ENCODE data around the gene MGLL.

The MGLL gene

GRCh38 chr3:127809211-127809610 lies 13.1 kb downstream of the MGLL start:
- no peak for DNase-seq

DNA sequence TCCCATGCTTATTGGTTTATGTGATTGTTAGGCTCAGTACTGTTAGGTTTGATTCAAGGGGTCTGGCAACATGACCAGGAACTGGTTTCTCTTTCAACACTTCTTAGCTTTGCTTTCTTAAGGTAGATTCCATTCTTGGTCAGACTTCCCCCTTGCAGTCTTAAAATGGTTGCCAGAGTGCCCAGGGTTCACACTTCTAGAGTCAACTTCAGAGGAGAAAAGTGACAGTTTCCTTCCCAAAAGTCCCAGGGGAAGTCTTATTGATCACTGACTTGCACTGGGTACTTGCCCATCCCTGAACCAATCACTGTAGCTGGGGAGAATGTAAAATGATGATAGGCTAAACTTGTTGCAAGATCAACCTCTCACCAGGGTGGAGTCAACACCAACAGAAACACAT lies 14.1 kb downstream of the MGLL start:
- no peak for DNase-seq

DNA sequence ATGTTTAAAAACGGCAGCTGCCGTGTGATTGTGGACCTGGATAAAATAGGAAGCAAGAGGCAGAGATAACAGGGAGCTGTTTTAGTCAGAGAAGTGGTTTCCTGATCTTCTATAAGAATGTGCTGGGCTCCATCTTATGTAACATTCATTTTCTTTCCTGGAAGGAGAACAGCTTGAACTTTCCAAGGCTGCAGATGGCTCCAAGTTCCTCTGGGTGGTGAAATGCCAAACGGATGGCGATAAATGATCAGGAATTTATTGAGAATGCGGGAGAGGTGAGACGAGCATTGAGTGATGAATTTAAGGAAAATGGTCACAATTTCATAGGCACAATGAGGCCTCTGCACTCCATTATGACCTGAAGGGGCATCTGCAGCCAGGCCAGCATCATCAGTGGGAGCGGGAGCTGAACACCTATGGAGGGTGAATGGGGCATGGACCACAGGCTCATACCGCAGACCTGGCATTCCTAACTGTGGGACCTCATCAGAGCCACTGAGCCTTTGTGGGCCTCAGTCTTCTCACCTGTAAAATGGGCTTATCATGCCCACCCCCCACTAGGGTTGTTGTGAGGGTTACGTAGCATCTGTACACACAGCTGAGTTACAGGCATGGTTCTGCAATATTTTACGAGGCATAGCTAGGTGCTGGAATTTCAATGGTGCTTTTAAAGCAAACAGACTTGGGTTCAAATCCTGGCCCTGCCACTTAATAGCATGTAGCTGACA lies 17.1 kb downstream of the MGLL start:
- no peak for DNase-seq

DNA sequence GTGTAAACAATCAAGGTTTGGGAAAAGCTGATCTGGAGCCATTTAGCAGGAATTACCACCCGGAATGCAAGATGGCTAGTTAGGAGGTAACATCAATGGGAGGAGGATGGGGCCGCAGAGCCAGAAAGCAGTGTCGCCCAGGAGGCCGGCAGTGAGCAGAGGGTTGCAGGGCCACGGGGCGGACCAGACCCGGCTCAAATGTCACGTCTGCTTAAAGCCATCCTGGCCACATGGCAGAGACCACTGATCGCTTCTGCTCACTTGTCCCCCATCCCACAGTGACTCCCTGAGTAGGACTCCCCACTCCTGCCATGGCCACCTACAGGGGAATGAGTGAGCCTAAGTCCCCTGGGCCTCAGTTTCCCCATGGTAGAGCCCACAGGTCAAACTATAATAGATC lies 18.2 kb downstream of the MGLL start:
- DNase-seq = no peak

DNA sequence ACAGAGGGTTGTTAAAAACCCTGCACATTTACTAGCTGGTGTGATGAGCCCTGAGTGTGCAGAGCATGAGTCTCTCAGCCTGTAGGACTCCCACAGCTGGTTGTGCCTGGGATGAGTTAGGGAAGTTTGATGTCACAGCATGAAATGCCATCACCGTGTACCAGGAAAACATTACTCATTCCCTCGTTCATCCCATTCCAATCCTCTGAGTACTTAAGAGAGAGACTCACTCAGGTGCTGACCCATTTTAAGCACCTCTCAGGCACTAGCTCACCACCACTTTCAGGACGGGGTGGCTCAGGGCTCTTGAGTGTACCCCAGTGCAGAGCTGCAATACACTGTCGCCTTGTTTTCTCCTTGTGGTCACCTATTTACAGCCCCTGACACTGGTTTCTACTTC lies 18.7 kb downstream of the MGLL start:
- DNase-seq = peak; percentile 90

- no peak for DNase-seq
Measured at GRCh38 chr3:127802606-127803005, 19.7 kb downstream of the MGLL start.

GRCh38 chr3:127801731-127802313 lies 20.5 kb downstream of the MGLL start:
- DNase-seq = no peak

- DNase-seq = peak; percentile 32
Measured at GRCh38 chr3:127800508-127800907, 21.8 kb downstream of the MGLL start.

DNA sequence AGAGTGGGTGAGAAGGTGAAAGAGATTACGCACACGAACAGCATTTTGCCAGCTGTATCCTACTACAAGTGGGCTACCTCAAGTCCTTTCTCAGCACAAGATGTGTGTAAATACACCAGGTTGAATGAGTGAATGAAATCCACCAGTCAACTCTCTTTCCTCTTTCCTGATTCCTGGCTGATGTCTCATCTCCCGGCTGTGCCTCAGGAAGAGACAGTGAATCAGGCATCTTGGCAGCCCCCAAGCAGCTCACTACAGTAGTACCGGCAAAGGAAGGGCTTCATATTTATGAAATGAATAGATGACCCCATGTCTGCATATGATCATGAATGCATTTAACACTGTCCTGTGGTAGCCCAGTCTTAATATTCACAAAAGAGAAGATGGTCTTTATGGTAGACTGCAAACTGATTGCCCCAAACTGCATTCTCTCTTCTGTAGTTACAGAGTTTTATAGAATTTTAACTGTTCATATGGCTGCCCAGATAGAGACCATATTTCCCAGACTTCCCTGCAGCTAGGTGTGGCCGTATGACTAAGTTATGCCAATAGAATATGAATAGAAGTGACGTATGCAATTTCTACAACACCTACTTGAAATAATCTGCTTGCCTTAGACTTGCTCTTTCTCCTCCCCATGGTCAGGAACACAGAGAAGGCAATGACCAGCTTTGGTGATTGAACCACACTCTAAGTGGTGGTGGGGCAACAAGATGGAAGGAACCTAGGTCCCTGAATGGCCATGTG lies 22.7 kb downstream of the MGLL start:
- DNase-seq = peak; percentile 97

DNA sequence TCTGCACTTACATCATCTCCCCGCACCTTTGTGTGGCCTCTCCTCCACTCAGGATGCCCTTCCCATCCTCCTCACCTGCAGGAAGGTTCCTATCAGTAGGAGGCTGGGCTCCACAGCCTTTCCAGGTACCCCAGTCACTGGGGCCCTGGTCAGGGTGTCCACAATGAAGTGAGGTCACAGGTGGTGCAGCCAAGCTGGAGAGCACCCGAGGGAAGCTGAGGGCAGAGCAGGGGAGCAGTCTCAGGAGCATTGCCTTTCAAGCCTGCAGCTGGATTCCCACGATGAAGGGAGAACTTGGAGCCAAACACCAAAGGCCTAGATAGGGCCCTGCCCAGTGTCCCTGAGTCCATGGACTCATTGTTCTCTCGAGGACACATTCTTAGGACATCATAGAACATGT lies 23.6 kb downstream of the MGLL start:
- no peak for DNase-seq

DNA sequence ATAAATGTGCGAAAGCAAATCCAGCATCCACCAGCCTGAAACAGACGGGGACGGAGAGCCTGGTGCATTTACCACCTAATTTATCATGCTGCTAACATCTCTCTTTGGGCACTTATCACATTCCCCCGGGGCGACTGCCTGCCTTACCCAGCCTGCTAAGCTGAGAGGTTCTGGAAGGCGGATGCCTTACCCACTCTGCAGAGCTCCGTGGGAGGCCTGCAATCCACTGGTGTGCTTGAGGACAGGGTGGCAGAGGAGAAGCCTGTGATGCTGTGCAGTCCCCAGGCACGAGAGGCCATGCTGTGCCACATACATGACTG lies 25.5 kb downstream of the MGLL start:
- DNase-seq = no peak

- no peak for DNase-seq
Measured at GRCh38 chr3:127796045-127796830, 26.1 kb downstream of the MGLL start.

- DNase-seq = no peak
Measured at GRCh38 chr3:127794972-127795371, 27.3 kb downstream of the MGLL start.

DNA sequence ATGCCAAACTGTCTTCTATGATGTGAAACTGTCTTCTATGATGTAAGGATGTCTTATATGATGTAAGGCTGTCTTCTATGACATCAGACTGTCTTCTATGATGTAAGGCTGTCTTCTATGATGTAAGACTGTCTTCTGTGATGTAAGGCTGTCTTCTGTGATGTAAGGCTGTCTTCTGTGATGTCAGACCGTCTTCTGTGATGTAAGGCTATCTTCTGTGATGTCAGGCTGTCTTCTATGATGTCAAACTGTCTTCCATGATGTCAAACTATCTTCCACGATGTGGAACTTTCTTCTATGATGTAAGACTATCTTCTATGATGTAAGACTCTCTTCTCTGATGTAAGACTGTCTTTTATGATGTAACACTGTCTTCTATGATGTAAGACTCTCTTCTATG lies 27.9 kb downstream of the MGLL start:
- no peak for DNase-seq

GRCh38 chr3:127792541-127793292 lies 29.6 kb downstream of the MGLL start:
- peak; percentile 86 for DNase-seq

- DNase-seq = peak; percentile 49
Measured at GRCh38 chr3:127791221-127791913, 30.9 kb downstream of the MGLL start.

- DNase-seq = no peak
Measured at GRCh38 chr3:127790882-127791183, 31.5 kb downstream of the MGLL start.

DNA sequence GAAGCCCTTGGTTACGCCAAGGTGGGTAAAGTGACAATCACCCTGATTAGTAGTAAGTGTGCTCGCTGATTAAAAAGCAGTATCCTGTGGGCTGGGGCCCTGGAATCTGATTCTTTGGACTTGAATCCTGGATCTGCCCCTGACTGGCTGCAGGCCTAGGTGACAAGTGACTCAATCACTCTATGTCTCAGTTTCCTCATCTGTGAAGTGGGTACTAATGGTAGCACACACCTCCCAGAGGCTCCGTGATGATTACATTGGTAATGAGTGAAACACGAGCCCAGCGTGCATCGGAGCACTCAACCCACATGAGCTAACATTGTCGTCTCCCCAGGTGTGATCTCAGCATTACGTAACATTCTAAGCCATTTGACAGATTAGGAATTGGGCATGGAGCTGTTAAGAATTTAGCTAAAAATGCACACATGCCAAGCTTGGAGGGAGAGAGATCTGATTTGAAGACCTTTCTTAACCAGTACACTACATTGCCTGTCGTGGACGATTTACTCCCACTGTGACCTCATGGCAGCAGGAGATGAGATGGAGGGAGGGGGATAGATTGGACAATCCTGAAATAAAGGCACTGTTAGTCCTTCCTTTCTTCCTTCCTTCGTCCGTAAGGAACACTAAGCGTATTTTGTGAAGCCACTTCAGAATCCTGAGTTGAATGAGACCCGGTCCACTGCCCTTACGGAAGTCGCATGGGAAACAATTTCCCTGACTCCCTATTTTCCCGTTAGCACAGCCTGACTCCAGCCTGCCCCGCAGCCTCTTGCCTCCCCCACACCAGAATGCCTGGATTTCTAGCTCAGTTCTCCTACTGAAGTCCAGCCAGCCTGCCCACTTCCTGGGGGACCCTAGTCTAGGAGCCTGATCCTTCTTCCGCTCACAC lies 32.1 kb downstream of the MGLL start:
- DNase-seq = no peak

- no peak for DNase-seq
Measured at GRCh38 chr3:127789051-127789450, 33.3 kb downstream of the MGLL start.

DNA sequence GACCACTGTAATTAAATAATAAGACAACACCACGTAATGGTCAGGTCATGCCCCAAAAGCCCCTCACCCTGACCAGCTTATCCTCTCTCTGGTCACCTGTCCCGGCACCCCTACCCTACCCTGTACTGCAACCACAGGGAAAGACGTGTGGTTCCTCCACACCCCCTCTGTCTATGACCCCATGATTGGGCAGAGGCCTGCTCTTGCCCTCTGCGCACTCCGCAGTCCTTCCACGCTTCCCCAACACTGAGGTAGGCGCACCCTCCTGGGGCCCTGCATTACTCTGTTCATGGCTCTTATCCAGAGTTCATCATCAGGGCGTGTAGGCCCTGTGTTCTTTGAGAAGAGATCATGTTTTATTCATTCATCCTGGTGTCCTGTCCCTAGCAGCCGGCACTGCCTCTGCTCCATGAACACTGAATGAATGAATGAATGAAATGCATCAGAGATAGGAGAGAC lies 33.8 kb downstream of the MGLL start:
- DNase-seq = no peak

All from NCI-H226 (cell line).